IMR-90 (cell line): ENCODE measurements around the gene BCL2L2.

Experiments used
- BHLHE40 ChIP-seq: fragments of 150-350 bp; IDR thresholded peaks from 2 replicates; pipeline ENCODE4 v1.6.1; 2016; ENCODE audit warnings: mild to moderate bottlenecking, low read depth, low read length
- CEBPB ChIP-seq: IDR thresholded peaks from 2 replicates; pipeline ENCODE4 v1.6.1; 2012; ENCODE audit warnings: low read depth, low read length, improper control_type of control experiment
- ELK1 ChIP-seq: fragments of 150-350 bp; IDR thresholded peaks from 2 replicates; pipeline ENCODE4 v1.6.1; 2016; ENCODE audit warnings: low read depth, mild to moderate bottlenecking, low read length, moderate library complexity, borderline replicate concordance
- MAFK ChIP-seq: IDR thresholded peaks from 2 replicates; pipeline ENCODE4 v1.6.1; 2012; ENCODE audit warnings: low read depth, low read length, improper control_type of control experiment
- MXI1 ChIP-seq: IDR thresholded peaks from 2 replicates; pipeline ENCODE4 v1.6.1; 2012; ENCODE audit warnings: low read depth, mild to moderate bottlenecking, low read length, moderate library complexity, borderline replicate concordance
- POLR2A ChIP-seq: IDR thresholded peaks from 2 replicates; pipeline ENCODE4 v1.6.1; 2012; ENCODE audit warnings: mild to moderate bottlenecking, low read depth, low read length
- RAD21 ChIP-seq: IDR thresholded peaks from 2 replicates; pipeline ENCODE4 v1.6.1; 2012; ENCODE audit warnings: low read length, improper control_type of control experiment
- RCOR1 ChIP-seq: IDR thresholded peaks from 2 replicates; pipeline ENCODE4 v1.6.1; 2012; ENCODE audit warnings: mild to moderate bottlenecking, low read length, improper control_type of control experiment; ENCODE audit not compliant: insufficient replicate concordance
- SMC3 ChIP-seq: fragments of 150-350 bp; IDR thresholded peaks from 2 replicates; pipeline ENCODE4 v1.6.1; 2016; ENCODE audit warnings: low read depth, mild to moderate bottlenecking, antibody characterized with exemption, low read length, moderate library complexity
- USF2 ChIP-seq: fragments of 150-350 bp; IDR thresholded peaks from 2 replicates; pipeline ENCODE4 v1.6.1; 2017; ENCODE audit warnings: mild to moderate bottlenecking, antibody characterized with exemption, low read length, low read depth
- TF ChIP-seq, protein P1 (sequence below): conservative IDR thresholded peaks from 2 replicates; pipeline ENCODE4 v1.5.1; 2012; ENCODE audit warnings: mild to moderate bottlenecking, low read depth, low read length, improper control_type of control experiment

DNA sequence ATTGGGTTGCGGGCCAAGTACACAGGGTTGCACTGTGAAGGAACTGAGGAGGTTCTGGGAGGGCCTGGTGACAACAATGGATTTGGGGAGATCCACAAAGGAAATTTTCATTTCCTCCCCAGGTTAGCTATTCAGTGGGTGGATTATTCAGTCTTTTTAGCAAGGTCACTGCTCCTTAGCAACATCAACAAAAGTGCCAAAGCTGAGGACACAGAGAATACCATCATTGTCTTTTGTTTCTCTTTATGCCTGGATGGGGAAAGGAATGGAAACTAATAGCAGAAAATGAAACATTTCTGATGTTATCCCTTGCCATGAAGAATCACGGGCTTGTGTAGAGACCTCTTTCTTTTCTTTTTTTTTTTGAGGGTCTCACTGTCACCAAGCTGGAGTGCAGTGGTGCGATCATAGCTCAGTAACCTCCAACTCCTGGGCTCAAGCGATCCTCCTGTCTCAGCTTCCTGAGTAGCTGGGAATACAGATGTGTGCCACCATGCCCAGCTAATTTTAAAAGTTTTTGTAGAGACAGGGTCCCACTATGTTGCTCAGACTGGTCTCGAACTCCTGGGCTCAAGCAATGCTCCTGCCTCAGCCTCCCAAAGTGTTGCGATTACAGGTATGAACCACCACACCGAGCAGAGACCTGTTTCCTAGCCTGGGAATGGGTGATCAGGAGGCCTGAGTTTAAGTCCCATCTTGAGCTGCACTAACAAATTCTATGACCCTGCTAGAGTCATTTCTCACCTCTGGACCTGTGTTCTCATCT is 10.4 kb upstream of the BCL2L2 start:
- no peak for TF ChIP-seq POLR2A
- TF ChIP-seq, protein P1, sequence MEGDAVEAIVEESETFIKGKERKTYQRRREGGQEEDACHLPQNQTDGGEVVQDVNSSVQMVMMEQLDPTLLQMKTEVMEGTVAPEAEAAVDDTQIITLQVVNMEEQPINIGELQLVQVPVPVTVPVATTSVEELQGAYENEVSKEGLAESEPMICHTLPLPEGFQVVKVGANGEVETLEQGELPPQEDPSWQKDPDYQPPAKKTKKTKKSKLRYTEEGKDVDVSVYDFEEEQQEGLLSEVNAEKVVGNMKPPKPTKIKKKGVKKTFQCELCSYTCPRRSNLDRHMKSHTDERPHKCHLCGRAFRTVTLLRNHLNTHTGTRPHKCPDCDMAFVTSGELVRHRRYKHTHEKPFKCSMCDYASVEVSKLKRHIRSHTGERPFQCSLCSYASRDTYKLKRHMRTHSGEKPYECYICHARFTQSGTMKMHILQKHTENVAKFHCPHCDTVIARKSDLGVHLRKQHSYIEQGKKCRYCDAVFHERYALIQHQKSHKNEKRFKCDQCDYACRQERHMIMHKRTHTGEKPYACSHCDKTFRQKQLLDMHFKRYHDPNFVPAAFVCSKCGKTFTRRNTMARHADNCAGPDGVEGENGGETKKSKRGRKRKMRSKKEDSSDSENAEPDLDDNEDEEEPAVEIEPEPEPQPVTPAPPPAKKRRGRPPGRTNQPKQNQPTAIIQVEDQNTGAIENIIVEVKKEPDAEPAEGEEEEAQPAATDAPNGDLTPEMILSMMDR, result no peak
- TF ChIP-seq RCOR1, result no peak
- no peak for TF ChIP-seq MAFK
- no peak for TF ChIP-seq MXI1
- TF ChIP-seq RAD21, result no peak
- TF ChIP-seq USF2, result no peak
- no peak for TF ChIP-seq SMC3
- no peak for TF ChIP-seq BHLHE40
- TF ChIP-seq CEBPB, result no peak
- no peak for TF ChIP-seq ELK1
